Measurements from ENCODE around the gene GPRASP2. TPM values are rescaled to one million over a fixed set of nuclear protein-coding genes. Genes with fewer than 3 reads are reported as not detected.

The GPRASP2 gene
- 4.7 to 6.9 TPM (median 5.9 TPM) in 5 replicates for total RNA-seq (2022; extraction: Qiagen RNA extraction)

DNA sequence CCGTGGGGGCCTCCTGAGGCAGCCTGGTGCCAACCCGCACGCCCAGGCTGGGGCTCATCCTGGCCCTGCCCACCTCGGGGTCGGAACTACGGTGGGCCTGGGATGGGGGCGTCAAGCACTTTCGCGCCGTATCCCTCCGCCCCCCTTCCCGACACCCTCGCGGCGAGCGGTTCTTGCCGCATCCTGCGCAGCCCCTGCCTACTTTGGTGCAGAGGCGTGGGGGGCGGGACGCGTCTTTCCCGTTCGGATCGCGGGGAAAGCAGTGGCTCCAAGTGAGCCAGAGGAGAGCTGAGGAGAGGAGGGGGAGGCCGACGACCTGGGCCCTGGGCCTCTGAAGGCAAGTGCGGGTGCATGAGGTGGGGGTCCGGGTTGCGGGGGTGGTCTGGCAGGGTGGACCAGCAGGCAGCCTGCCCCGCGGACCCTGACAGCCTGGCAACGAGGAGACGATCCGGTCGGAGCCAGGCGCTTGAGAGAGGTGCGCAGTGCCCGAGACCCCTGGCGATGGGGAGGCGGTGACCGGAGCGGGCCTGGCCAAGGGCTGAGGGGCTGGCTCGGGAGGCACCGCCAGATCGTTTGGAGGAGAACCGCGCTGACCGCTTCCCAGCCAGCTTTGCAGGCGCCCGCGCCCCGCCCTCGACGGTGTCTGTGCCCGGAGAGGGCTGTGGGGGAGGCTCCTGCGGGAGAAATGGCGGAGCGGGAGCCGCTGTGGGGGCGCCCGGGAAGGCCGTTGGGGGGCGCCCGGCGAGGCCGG, at the start of gene GPRASP2:
TSS of gene GPRASP2 (plus strand) at position 233 of the 751 bp plus-strand sequence. CDS start 2,422 bp downstream, outside the sequence.

GRCh38 chrX:102720237-102721168, 8.3 kb downstream of the GPRASP2 start, which contains the start of gene GPRASP3:
Gene GPRASP3 (plus strand): TSS chrX:102720743. CDS start chrX:102748996, 28,253 bp downstream.

Other genes starting within 250 kb of the GPRASP2 start
- not detected in 5 replicates for gene TCP11X2, start 240.6 kb upstream of the GPRASP2 start, total RNA-seq (2022; extraction: Qiagen RNA extraction)
- 0.40 to 1.4 TPM (median 0.73 TPM) in 5 replicates for gene TMSB15A, start 195.7 kb upstream of the GPRASP2 start, total RNA-seq (2022; extraction: Qiagen RNA extraction)
- gene ARMCX5, start 112.9 kb upstream of the GPRASP2 start, total RNA-seq (2022; extraction: Qiagen RNA extraction), result 7.7 to 13.8 TPM (median 9.9 TPM) in 5 replicates
- gene GPRASP1, start 61.0 kb upstream of the GPRASP2 start, total RNA-seq (2022; extraction: Qiagen RNA extraction), result 0.29 to 0.48 TPM (median 0.37 TPM) in 5 replicates
- 3.2 to 4.0 TPM (median 3.7 TPM) in 5 replicates for gene GPRASP3, start 8.3 kb downstream of the GPRASP2 start, total RNA-seq (2022; extraction: Qiagen RNA extraction)
- gene RAB40AL, start 224.8 kb downstream of the GPRASP2 start, total RNA-seq (2022; extraction: Qiagen RNA extraction), result 0.15 to 0.24 TPM in 2 of 5 replicates, not detected in the others